Measurements from ENCODE around the gene DISC1. TPM values are rescaled to one million over a fixed set of nuclear protein-coding genes. Genes with fewer than 3 reads are reported as not detected.

Gene DISC1
- total and polyA plus RNA-seq, 2 donors (not counting 3 experiments of a cell fraction or from before 2014, with no cell fraction given): 3.3 to 14.7 TPM

- ChIA-PET POLR2A (no interaction called here), CTCF (no interaction called here)
- no peak for FAIRE-seq
- Histone ChIP-seq H3K27ac (ENCODE audit: insufficient read depth, low read depth, low read length) (no peak overlapping the region), H3K36me3 (ENCODE audit: control insufficient read depth in 2 of 2, extremely low read depth in 1 of 2, insufficient read depth in 2 of 2, low read length in 2 of 2) (peaks cover 0 to 2% of the 10 kb centered on the region in 2 experiments), H3K9me3 (replicated peaks; ENCODE audit: control insufficient read depth, insufficient read depth, low read length) (no peaks in the 10 kb centered on the region), H3K9ac (replicated peaks; ENCODE audit: extremely low read depth, insufficient read depth, low read length) (no peak overlapping the region), H3K4me3 (replicated peaks in 1 of 3; ENCODE audit: insufficient read depth in 1 of 3, low read depth in 1 of 3, low read length in 3 of 3) (no peak overlapping the region), H3K4me2 (ENCODE audit: insufficient read depth, low read length) (no peak overlapping the region), H4K20me1 (replicated peaks; ENCODE audit: control insufficient read depth, extremely low read depth, insufficient read depth, low read length) (no peaks in the 10 kb centered on the region), H3K4me1 (ENCODE audit: control insufficient read depth, extremely low read depth, insufficient read depth, low read length) (no peaks in the 10 kb centered on the region), H2AFZ (ENCODE audit: low read depth, low read length) (no peak overlapping the region), H3K9me1 (replicated peaks; ENCODE audit: control insufficient read depth, extremely low read depth, insufficient read depth, low read length) (no peaks in the 10 kb centered on the region), H3K79me2 (ENCODE audit: control insufficient read depth, insufficient read depth, low read length) (no peaks in the 10 kb centered on the region), H3K27me3 (ENCODE audit: control insufficient read depth in 2 of 2, insufficient read depth in 2 of 2, low read length in 2 of 2) (no peaks in the 10 kb centered on the region)
- no TSS peak for BruUV-seq (replicated peaks)
- no peak for DNase-seq (ENCODE audit: low read depth, low spot score)
- intact Hi-C loops (cut with micrococcal nuclease) (no loop called here), dilution Hi-C loops (cut with MboI; ENCODE audit: extremely low pct_ligation_motif_present, low sequenced_read_pairs) (no loop called here)
- TF ChIP-seq POLR2A (IDR thresholded peaks at IDR 0.05; ENCODE audit: low read depth, low read length) (no peak), GATA2 (IDR thresholded peaks at IDR 0.05; ENCODE audit: insufficient read depth, insufficient read length, low read depth, low read length) (no peak), JUN (IDR thresholded peaks at IDR 0.05; ENCODE audit: borderline replicate concordance, insufficient read depth, insufficient read length, low read depth) (no peak), FOS (IDR thresholded peaks at IDR 0.05; ENCODE audit: borderline replicate concordance, insufficient read depth, low read length) (no peak), CTCF (IDR thresholded peaks at IDR 0.05; ENCODE audit: extremely low read depth in 1 of 2, insufficient read depth in 1 of 2, low read depth in 1 of 2, low read length in 2 of 2) (no peak)
- TF ChIP-seq, protein P1, sequence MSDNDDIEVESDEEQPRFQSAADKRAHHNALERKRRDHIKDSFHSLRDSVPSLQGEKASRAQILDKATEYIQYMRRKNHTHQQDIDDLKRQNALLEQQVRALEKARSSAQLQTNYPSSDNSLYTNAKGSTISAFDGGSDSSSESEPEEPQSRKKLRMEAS (IDR thresholded peaks at IDR 0.05; ENCODE audit: insufficient read depth, insufficient read length): no peak
These were observed 76.2 kb downstream of the DISC1 start for GRCh38 chr1:231702804-231703203.
